WI38 (cell line): Measurements from ENCODE around the gene NUB1.

ENCODE experiments used
- H3K4me3 ChIP-seq: 2 replicates; pipeline ENCODE4 v1.5.1; 2011; ENCODE audit warnings: low read depth, mild to moderate bottlenecking, control low read depth, low read length
- TF ChIP-seq, protein P1 (sequence below): IDR thresholded peaks from 2 replicates; pipeline ENCODE4 v1.5.1; 2012; ENCODE audit warnings: low read depth, mild to moderate bottlenecking, control low read depth, low read length

The NUB1 gene

GRCh38 chr7:151402029-151402835 is 60.6 kb downstream of the NUB1 start:
- TF ChIP-seq, protein P1, sequence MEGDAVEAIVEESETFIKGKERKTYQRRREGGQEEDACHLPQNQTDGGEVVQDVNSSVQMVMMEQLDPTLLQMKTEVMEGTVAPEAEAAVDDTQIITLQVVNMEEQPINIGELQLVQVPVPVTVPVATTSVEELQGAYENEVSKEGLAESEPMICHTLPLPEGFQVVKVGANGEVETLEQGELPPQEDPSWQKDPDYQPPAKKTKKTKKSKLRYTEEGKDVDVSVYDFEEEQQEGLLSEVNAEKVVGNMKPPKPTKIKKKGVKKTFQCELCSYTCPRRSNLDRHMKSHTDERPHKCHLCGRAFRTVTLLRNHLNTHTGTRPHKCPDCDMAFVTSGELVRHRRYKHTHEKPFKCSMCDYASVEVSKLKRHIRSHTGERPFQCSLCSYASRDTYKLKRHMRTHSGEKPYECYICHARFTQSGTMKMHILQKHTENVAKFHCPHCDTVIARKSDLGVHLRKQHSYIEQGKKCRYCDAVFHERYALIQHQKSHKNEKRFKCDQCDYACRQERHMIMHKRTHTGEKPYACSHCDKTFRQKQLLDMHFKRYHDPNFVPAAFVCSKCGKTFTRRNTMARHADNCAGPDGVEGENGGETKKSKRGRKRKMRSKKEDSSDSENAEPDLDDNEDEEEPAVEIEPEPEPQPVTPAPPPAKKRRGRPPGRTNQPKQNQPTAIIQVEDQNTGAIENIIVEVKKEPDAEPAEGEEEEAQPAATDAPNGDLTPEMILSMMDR, result no peak
- H3K4me3 ChIP-seq, result no peak overlapping the region

DNA sequence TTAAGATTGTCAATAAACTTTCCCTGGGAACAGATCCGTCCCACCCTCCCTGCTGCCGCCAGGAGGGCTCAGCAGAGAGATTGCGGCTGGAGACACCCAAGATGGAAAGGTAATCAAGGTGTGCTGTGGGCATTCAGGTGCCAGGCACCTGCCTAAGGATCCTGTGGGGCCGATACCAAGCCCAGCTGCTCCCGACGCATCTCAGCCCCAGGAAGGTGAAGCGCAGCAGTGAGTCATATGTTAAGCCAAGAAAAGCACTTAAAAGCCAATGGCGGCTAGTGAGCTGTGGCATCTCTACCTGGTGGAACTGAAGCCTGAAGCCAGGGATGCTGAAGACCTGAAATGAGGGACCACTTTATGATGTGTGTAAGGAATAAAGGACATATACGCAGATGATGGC is 62.2 kb downstream of the NUB1 start:
- TF ChIP-seq, protein P1, result no peak
- H3K4me3 ChIP-seq, result no peak overlapping the region

- TF ChIP-seq, protein P1, result no peak
- no peak overlapping the region for H3K4me3 ChIP-seq
Measured at GRCh38 chr7:151404216-151405011, 62.8 kb downstream of the NUB1 start.

GRCh38 chr7:151405056-151405455 is 63.4 kb downstream of the NUB1 start:
- TF ChIP-seq, protein P1, result no peak
- no peak overlapping the region for H3K4me3 ChIP-seq

DNA sequence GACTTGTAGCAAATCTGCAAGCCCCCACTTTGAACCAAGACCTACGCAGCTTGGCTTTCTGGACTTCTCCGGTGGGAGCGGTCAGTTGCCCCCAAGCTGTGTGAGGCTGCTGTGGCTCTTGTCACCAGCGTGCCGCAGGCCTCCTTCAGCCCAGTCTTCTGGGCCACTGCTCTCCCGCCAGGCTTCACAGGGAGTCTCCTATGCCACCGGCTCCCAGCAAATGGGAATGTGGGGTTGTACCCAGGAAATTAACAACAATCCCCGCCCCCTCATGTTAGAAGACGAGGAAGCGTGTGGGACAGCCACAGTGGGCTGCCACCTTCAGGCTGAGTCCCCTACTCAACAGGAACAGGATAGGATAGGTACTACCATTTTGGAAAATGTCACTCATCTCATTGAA is 64.0 kb downstream of the NUB1 start:
- H3K4me3 ChIP-seq, result no peak overlapping the region
- TF ChIP-seq, protein P1, result no peak

GRCh38 chr7:151406051-151406875 is 64.7 kb downstream of the NUB1 start:
- TF ChIP-seq, protein P1, result no peak

More at GRCh38 chr7:151406051-151406875, 64.7 kb downstream of the NUB1 start:
- H3K4me3 ChIP-seq, result no peak overlapping the region
